T1000 (cell line): Measurements from ENCODE around the gene TMEM125.

ENCODE experiments used
- DNase-seq: peaks from one replicate; lab custom pipeline; 2025; ENCODE audit warnings: mixed read lengths; lab: John Stamatoyannopoulos, UW

TMEM125 gene

DNA sequence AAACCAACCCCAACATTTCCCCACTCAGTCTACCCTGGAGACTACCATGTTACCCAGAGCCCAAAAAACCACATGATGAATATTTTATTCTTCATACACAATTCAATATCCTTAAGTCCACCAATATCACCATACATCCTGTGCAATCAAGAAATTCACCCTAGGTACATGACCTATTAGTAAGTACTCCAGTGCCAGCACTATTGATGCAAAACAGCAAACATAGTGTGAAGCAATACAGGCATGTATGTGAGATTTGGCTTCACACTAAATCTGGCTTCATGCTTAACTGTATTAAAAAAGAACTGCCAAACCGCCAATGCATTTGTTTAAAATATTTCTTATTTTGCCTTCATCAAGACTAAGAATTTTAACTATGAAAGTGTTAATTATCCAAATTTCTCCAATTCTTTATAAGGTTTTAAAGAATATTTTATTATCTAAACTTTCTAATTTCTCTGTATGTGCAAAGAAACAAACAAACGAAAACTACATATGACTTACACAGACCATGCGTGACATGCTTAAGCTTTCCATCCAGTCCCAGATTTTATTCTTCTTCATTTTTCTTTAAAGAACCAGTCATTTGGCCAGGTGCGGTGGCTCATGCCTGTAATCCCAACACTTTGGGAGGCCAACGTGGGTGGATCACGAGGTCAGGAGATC lies 22.4 kb upstream of the TMEM125 start:
- no peak for DNase-seq

DNA sequence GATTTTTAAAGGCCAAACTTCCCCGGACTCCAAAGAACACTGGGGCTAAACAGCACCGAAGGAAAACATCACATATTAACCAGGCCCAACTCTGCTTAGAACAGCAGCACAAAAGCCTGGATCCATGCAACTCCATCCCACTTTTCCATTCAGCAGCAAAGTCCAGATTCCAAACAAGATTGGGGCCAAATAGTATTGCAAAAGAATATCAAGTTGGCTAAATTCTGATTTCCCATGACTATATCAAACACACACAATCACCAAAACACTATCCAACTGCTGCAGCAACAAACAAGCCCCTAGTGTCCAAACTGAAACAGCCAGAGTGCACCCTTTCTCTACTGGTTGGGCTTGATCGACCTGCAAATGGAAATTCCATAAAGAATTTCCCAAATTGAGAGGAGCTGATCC lies 19.4 kb upstream of the TMEM125 start:
- no peak for DNase-seq

GRCh38 chr1:43251024-43251423 lies 18.8 kb upstream of the TMEM125 start:
- DNase-seq, result no peak

DNA sequence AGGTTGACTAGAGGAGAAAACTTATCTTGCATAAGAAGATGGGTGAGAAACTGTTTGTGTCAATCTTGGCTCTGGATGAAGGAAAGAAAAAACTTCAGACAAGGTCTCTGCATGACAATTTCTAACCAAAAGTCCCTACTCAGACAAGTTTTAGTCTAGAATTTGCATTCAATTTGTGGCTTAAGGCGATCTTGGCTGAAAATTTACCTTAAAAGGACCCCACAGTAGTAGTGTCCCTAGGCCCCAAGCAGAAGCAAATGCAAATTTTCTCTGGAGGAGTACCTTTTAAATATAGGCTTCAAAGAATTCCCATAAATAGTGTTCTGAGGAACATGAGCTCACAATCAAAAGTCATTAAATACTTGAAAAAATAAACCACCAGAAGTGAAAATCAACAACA lies 17.6 kb upstream of the TMEM125 start:
- DNase-seq, result no peak

DNA sequence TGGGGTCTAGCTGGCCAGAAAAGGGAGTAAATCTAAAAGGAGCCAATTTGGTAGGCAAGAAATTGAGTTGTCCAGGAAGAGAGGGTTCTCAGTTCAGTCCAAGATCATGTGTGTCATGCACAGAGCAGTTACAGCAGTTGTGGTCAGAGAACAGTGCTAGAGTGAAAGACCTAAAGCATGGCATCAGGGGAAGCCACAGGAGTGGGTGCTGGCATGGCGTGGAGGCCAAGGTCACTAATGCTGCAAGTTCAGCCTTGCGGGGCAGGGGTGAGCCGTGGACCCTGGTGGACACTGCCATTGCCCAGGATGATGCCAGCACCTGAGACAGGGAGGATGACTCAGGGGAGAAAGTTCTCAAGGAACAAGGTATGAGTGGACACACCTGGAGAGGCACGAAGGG lies 16.6 kb upstream of the TMEM125 start:
- DNase-seq, result no peak

DNA sequence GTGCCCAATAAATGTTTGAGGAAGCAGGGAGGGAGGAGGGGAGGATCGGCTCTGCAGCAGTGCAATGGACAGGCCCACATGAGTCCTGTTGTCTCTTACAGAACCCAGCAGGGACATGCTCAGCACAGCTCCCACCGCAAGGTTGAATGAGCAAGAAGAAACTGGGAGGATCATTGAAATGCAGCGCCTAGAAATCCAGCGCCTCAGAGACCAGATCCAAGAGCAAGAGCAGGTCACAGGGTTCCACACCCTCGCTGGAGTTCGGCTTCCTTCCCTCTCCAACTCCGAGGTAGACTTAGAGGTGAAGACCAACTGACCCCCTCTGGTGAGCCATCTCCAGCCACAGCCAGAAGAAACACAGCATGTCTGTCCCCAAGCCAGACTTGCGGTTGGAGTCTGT lies 15.9 kb upstream of the TMEM125 start:
- no peak for DNase-seq

- no peak for DNase-seq
These were observed 14.2 kb upstream of the TMEM125 start for GRCh38 chr1:43255438-43256210.

- DNase-seq, result no peak
These were observed 12.9 kb upstream of the TMEM125 start for GRCh38 chr1:43256675-43257570.

DNA sequence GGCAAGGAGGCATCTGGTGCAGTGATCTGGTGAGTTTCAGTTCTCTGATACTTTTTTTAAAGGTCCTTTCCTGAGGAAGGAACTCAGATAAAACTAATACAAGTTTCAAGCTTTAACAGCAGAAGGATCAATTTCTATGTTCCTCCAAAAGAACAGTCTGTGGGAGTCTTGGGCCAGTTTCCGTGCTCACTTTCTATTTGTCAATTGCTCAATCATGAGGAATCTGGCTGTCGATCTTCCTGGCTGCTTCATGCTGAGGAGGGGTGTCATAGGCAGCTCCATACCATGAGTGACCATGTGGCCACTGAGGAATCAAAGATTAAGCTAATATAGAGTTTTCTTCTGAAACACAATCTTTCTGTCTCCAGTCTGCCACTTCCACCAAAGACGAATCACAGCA lies 11.4 kb upstream of the TMEM125 start:
- DNase-seq, result no peak

DNA sequence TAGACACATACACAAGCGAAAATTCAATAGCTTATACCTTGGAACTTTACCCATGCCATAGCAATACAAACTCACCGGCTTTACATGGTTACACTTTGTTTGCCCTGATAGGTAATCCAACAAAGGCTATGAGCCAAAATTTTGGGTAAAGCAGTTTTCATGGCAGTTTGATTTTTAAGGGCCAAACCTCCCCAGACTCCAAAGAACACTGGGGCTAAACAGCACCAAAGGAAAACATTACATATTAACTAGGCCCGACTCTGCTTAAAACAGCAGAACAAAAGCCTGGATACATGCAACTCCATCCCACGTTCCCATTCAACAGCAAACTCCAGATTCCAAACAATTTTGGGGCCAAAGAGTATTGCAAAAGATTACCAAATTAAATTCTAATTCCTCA lies 4.4 kb upstream of the TMEM125 start:
- DNase-seq, result no peak

- no peak for DNase-seq
These were observed 2.9 kb upstream of the TMEM125 start for GRCh38 chr1:43266881-43267280.

- no peak for DNase-seq
These were observed 2.4 kb upstream of the TMEM125 start for GRCh38 chr1:43267291-43267805.

GRCh38 chr1:43267818-43268425 lies 1.9 kb upstream of the TMEM125 start:
- DNase-seq, result no peak

DNA sequence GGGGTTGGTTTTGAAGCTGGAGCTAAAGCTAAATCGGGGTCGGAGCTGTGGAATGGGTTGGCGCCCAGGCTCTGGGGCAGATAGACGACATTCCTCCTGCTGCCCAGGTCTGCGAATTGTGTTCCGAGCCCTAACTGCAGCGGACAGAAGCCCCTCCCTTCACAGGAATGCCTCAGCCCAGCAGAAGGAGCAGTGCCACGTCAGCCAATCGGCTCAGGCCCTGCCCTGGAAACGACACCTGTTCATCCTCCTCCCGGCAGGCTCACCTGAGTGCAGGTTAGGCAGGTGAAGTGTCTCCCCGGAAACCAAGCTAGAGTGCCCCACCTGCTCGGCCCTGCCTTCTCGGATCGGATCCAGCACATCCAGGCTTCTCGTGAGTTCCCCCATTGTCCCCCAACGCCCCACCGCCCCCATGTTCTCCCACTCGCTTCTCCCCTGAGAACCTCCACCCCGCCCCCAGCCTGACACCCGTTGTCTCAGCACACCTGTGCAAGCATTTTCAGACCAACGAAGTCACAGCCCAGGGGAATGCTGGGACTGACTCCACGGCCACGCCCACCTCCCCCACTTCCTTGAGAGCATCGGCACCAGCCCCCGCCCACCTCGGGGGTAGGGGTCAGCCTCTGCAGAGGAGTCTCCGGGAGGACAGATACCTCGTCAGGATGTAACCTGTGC lies 775 bp downstream of the TMEM125 start:
- DNase-seq, result no peak

DNA sequence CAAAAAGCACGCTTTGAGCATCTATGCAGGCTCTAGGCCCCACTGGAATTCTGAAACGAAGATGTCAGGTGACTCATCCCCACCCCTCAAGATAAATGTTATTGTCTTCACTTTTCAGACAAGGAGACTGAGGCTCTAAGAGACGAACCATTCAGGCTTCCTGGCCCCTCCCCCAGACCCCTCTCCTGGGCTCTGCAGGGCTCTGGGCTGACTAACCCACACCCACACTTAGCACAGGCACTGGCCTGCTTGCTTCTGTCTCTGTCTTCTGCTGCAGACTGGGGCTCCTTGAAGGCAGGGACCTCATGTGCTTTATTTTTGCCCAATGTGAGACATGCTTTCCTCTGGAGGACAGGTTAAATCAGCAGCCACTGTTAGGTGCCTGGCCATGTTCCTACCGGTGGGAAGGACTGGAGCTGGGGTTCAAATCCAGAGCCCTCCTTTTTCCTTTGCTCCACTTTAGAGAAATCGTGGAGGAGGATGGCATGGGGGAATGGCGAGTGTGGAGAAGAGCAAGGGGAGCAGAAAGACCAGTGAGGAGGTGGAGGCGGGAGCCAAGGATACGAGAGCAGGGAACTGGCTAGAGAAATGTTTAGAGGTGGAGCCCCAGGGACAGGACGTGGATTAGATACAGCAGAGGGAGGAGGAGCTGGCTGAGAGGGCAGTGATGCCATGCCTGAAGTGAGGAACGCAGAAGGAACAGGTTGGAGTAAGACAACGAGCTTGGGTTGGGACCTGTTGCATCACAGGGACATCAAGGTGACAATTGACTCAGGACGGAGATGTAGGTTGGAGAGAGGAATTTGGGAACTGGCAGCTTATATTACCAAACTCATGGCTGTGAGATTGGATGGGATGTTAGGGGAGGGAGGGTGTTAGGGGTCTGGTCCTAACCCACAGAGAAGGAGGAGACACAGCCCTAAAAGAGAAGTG lies 1.7 kb downstream of the TMEM125 start:
- DNase-seq, result no peak

DNA sequence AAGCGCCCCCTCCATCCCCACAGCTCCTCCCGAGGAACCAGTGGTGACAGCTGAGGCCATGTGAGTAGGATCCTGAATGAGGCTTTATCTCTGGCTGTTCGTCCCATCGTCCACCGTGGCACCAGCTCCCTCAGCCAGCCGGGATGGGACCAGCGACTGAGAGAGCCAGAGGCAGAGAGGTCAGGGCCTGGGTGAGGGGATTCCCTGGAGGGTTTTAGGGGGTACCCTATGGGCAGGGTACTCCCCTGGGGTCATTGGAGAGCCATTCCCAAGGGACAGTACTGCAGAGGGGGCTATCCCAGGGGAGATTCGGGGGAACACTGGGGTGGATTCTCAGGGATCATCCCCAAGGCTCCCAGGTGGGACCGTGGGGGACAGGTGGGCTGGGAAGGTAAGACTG lies 2.4 kb downstream of the TMEM125 start:
- DNase-seq, result no peak

- no peak for DNase-seq
These were observed 3.1 kb downstream of the TMEM125 start for GRCh38 chr1:43272576-43273571.

- no peak for DNase-seq
These were observed 3.9 kb downstream of the TMEM125 start for GRCh38 chr1:43273708-43274107.
